GM23338 (cell line): ENCODE results near the gene CD247. TPM values are rescaled to one million over a fixed set of nuclear protein-coding genes. Genes with fewer than 3 reads are reported as not detected.

Experiments used
- ATAC-seq: fragments of 200-7000 bp; cut with Tn5 transposase; 3 replicates; pipeline ENCODE4 v1.9.1; 2020
- DNase-seq: peaks from one replicate; pipeline ENCODE4 v3.0.0-alpha.2; 2015; ENCODE audit warnings: low spot score
- H2AFZ ChIP-seq: fragments of 200-600 bp; sonication (generic); 2 replicates; pipeline ENCODE4 v1.8.0; 2016; ENCODE audit warnings: antibody characterized with exemption, mild to moderate bottlenecking, moderate library complexity
- H3F3A ChIP-seq: fragments of 200-600 bp; sonication (generic); replicated peaks from 2 replicates; pipeline ENCODE4 v1.8.0; 2017; ENCODE audit warnings: antibody characterized with exemption, mixed run types, low read depth
- H3K27ac ChIP-seq: fragments of 200-600 bp; sonication (generic); 2 replicates; pipeline ENCODE4 v1.6.1; 2016; ENCODE audit warnings: low read depth
- H3K27me3 ChIP-seq: fragments of 200-600 bp; sonication (generic); 2 replicates; pipeline ENCODE4 v1.8.0; 2016; ENCODE audit warnings: mild to moderate bottlenecking, mixed run types, moderate library complexity; ENCODE audit not compliant: insufficient read depth
- H3K36me3 ChIP-seq: fragments of 200-600 bp; sonication (generic); 2 replicates; pipeline ENCODE4 v1.8.0; 2016; ENCODE audit warnings: mild to moderate bottlenecking; ENCODE audit not compliant: insufficient read depth
- H3K4me1 ChIP-seq: fragments of 200-600 bp; sonication (generic); 2 replicates; pipeline ENCODE4 v1.8.0; 2016; ENCODE audit warnings: mild to moderate bottlenecking, moderate library complexity; ENCODE audit not compliant: insufficient read depth
- H3K4me2 ChIP-seq: fragments of 200-600 bp; sonication (generic); 2 replicates; pipeline ENCODE4 v1.7.1; 2017; ENCODE audit warnings: mixed run types
- H3K4me3 ChIP-seq: fragments of 200-600 bp; sonication (generic); 2 replicates; pipeline ENCODE4 v1.6.1; 2016; ENCODE audit warnings: mixed run types
- H3K79me2 ChIP-seq: fragments of 200-600 bp; sonication (generic); replicated peaks from 2 replicates; pipeline ENCODE4 v1.8.0; 2017; ENCODE audit warnings: mild to moderate bottlenecking; ENCODE audit not compliant: insufficient read depth
- H3K9me2 ChIP-seq: fragments of 200-600 bp; sonication (generic); 2 replicates; pipeline ENCODE4 v1.8.0; 2017; ENCODE audit not compliant: insufficient read depth
- H4K20me1 ChIP-seq: fragments of 200-600 bp; sonication (generic); replicated peaks from 2 replicates; pipeline ENCODE4 v1.8.0; 2017; ENCODE audit warnings: mild to moderate bottlenecking; ENCODE audit not compliant: insufficient read depth
- H3K27ac Mint-ChIP-seq: 2 replicates; pipeline ENCODE4 v1.8.0; 2020; ENCODE audit warnings: inconsistent platforms, mild to moderate bottlenecking, moderate library complexity, mixed read lengths
- H3K27me3 Mint-ChIP-seq: 3 replicates; pipeline ENCODE4 v1.8.0; 2022; ENCODE audit warnings: low read depth, mild to moderate bottlenecking, moderate library complexity, mixed read lengths, inconsistent platforms; ENCODE audit not compliant: insufficient read depth, poor library complexity
- H3K36me3 Mint-ChIP-seq: 3 replicates; pipeline ENCODE4 v1.8.0; 2021; ENCODE audit warnings: low read depth, mild to moderate bottlenecking, inconsistent platforms, moderate library complexity, mixed read lengths
- H3K4me1 Mint-ChIP-seq: 3 replicates; pipeline ENCODE4 v1.8.0; 2020; ENCODE audit warnings: mild to moderate bottlenecking, inconsistent platforms, mixed read lengths
- H3K4me3 Mint-ChIP-seq: 3 replicates; pipeline ENCODE4 v1.8.0; 2021; ENCODE audit warnings: moderate library complexity, mild to moderate bottlenecking, inconsistent platforms, mixed read lengths
- H3K9me3 Mint-ChIP-seq: 3 replicates; pipeline ENCODE4 v1.8.0; 2020; ENCODE audit warnings: moderate library complexity, mild to moderate bottlenecking, inconsistent platforms, mixed read lengths
- CREB1 ChIP-seq: fragments of 250-450 bp; sonication (Bioruptor Pico); IDR thresholded peaks from 2 replicates; pipeline ENCODE4 v1.5.0; 2020; ENCODE audit warnings: low read depth, mild to moderate bottlenecking, moderate library complexity
- CTCF ChIP-seq, 2 experiments: fragments of 200-600 bp in 1 of 2; sonication (generic) in 1 of 2; conservative IDR thresholded peaks; 2 replicates each; pipeline versions ENCODE4 v1.5.1 to v1.6.1; 2016 to 2017; ENCODE audit warnings: antibody characterized with exemption in 2 of 2, low read depth in 2 of 2, mild to moderate bottlenecking in 2 of 2, moderate library complexity in 1 of 2
- EZH2 ChIP-seq: fragments of 200-600 bp; sonication (generic); IDR thresholded peaks from one replicate; pipeline ENCODE4 v1.8.0; 2017; ENCODE audit warnings: antibody characterized with exemption, mild to moderate bottlenecking, low read depth; ENCODE audit not compliant: unreplicated experiment
- JUNB ChIP-seq: IDR thresholded peaks from one replicate; pipeline ENCODE4 v1.6.1; 2016; ENCODE audit warnings: antibody characterized with exemption; ENCODE audit not compliant: unreplicated experiment
- NANOG ChIP-seq: IDR thresholded peaks from 2 replicates; pipeline ENCODE4 v1.6.1; 2016; ENCODE audit warnings: antibody characterized with exemption, borderline replicate concordance
- POLR2AphosphoS5 ChIP-seq: IDR thresholded peaks from 2 replicates; pipeline ENCODE4 v1.6.1; 2016; ENCODE audit warnings: antibody characterized with exemption, low read depth
- STAT1 ChIP-seq: IDR thresholded peaks from one replicate; pipeline ENCODE4 v1.6.1; 2016; ENCODE audit warnings: antibody characterized with exemption; ENCODE audit not compliant: unreplicated experiment
- ZNF331 ChIP-seq: fragments of 250-450 bp; sonication (Bioruptor Pico); IDR thresholded peaks from 2 replicates; pipeline ENCODE4 v1.5.0; 2020; ENCODE audit warnings: low read depth, mild to moderate bottlenecking, moderate library complexity
- ZNF462 ChIP-seq: fragments of 250-450 bp; sonication (Bioruptor Pico); IDR thresholded peaks from 2 replicates; pipeline ENCODE4 v1.5.0; 2020; ENCODE audit warnings: mild to moderate bottlenecking, moderate library complexity
- polyA plus RNA-seq: library from polyadenylated mRNA; unstranded; fragments of >200 nt; fragmentation: Nextera tagmentation; extraction: Ambion mirVana; gene quantifications from 2 replicates; pipeline ENCODE4 v1.2.1, GENCODE V29; 2016
- total RNA-seq: library from RNA; depleted of rRNA; stranded (reverse); fragments of >200 nt; shearing (Covaris generic); gene quantifications from 2 replicates; pipeline ENCODE4 v1.2.3, GENCODE V29; 2014

The CD247 gene
- total and polyA plus RNA-seq, 2 experiments from 2014 or later, result 1.2 to 1.4 TPM

GRCh38 chr1:167455786-167456446, 62.4 kb downstream of the CD247 start (continued):
- TF ChIP-seq CTCF (conservative IDR thresholded peaks at IDR 0.05; ENCODE audit: low read depth in 2 of 2), result no peak
- TF ChIP-seq JUNB, result no peak
- no peak for TF ChIP-seq NANOG
- no peak for TF ChIP-seq STAT1
- TF ChIP-seq POLR2AphosphoS5, result no peak; the same call in 1 of the 2 replicates

- H3K27me3 ChIP-seq, result peaks cover 49% of the 10 kb centered on the region
- TF ChIP-seq EZH2 (peak; percentile 35), POLR2AphosphoS5 (no peak)
- H3K27ac Mint-ChIP-seq, result no peak overlapping the region
- H3K4me3 ChIP-seq, result peak overlapping the region; percentile 89
- H3F3A ChIP-seq, result peaks cover 2% of the 10 kb centered on the region; the same call in 1 of the 2 replicates
- peaks cover 10% of the 10 kb centered on the region; the same call in 1 of the 2 replicates for H3K4me1 ChIP-seq
- no peaks in the 10 kb centered on the region for H3K9me3 Mint-ChIP-seq
- H3K27me3 Mint-ChIP-seq, result peaks cover 31% of the 10 kb centered on the region
- ATAC-seq (peak; percentile 76), DNase-seq (peak; percentile 75)
- no peak overlapping the region for H3K27ac ChIP-seq
- peak overlapping the region; percentile 96 for H3K4me2 ChIP-seq
- peaks cover 25% of the 10 kb centered on the region for H3K4me1 Mint-ChIP-seq
- no peaks in the 10 kb centered on the region for H3K9me2 ChIP-seq
- H3K36me3 Mint-ChIP-seq, result no peaks in the 10 kb centered on the region
- peak overlapping the region; percentile 70; the same call in 2 of the 3 replicates for H3K4me3 Mint-ChIP-seq
- H4K20me1 ChIP-seq, result no peaks in the 10 kb centered on the region
- no peaks in the 10 kb centered on the region for H3K36me3 ChIP-seq
- peak overlapping the region; percentile 99 for H2AFZ ChIP-seq
- H3K79me2 ChIP-seq, result no peaks in the 10 kb centered on the region
Observed at GRCh38 chr1:167454894-167455785, 63.2 kb downstream of the CD247 start.

GRCh38 chr1:167454304-167454893, 63.9 kb downstream of the CD247 start:
- peak overlapping the region; percentile 89 for H3K4me3 ChIP-seq
- H4K20me1 ChIP-seq, result no peaks in the 10 kb centered on the region
- H3K36me3 Mint-ChIP-seq, result no peaks in the 10 kb centered on the region
- H3K9me3 Mint-ChIP-seq, result no peaks in the 10 kb centered on the region
- peak; percentile 28 for DNase-seq
- H3K27ac ChIP-seq, result no peak overlapping the region
- peaks cover 25% of the 10 kb centered on the region for H3K4me1 Mint-ChIP-seq
- H3K27ac Mint-ChIP-seq, result no peak overlapping the region
- H3K27me3 Mint-ChIP-seq, result peaks cover 31% of the 10 kb centered on the region
- H3K4me3 Mint-ChIP-seq, result peak overlapping the region; percentile 70
- H3K79me2 ChIP-seq, result no peaks in the 10 kb centered on the region
- H3K27me3 ChIP-seq, result peaks cover 49% of the 10 kb centered on the region
- peak overlapping the region; percentile 96 for H3K4me2 ChIP-seq
- peaks cover 2% of the 10 kb centered on the region; the same call in 1 of the 2 replicates for H3F3A ChIP-seq
- no peaks in the 10 kb centered on the region for H3K36me3 ChIP-seq
- peaks cover 10% of the 10 kb centered on the region; the same call in 1 of the 2 replicates for H3K4me1 ChIP-seq
- peak; percentile 4; the same call in 2 of the 3 replicates for ATAC-seq
- H2AFZ ChIP-seq, result peak overlapping the region; percentile 99
- H3K9me2 ChIP-seq, result no peaks in the 10 kb centered on the region
- TF ChIP-seq ZNF331 (CRISPR knock-in tag), result no peak
- TF ChIP-seq JUNB, result no peak
- TF ChIP-seq CREB1 (CRISPR knock-in tag), result no peak
- no peak for TF ChIP-seq ZNF462 (CRISPR knock-in tag)
